Right atrium auricular region (tissue), 2 donors: Measurements from ENCODE around the gene MMP25. TPM values are rescaled to one million over a fixed set of nuclear protein-coding genes. Genes with fewer than 3 reads are reported as not detected.

Source experiments
- DNase-seq: peaks from one replicate; pipeline ENCODE4 v3.0.0-alpha.2; 2019; ENCODE audit warnings: low spot score
- H3K27ac ChIP-seq, 2 donors: fragments of 200-600 bp; sonication (generic); 1 replicate in 1 of 2; 2 replicates in 1 of 2; pipeline ENCODE4 v1.5.1; 2016 to 2019
- H3K27me3 ChIP-seq, 2 donors: fragments of 200-600 bp; sonication (generic); one replicate each; pipeline versions ENCODE4 v1.5.1 to v1.6.0; 2017 to 2019
- H3K36me3 ChIP-seq: fragments of 200-600 bp; sonication (generic); one replicate; pipeline ENCODE4 v1.5.1; 2016
- H3K4me1 ChIP-seq, 2 donors: fragments of 200-600 bp; sonication (generic); one replicate each; pipeline versions ENCODE4 v1.5.1 to v1.6.0; 2017 to 2019
- H3K4me3 ChIP-seq, 2 donors: fragments of 200-600 bp; sonication (generic); 1 replicate in 1 of 2; 2 replicates in 1 of 2; pipeline ENCODE4 v1.5.1; 2017 to 2019; ENCODE audit warnings: mild to moderate bottlenecking in 1 of 2, moderate library complexity in 1 of 2
- H3K9me3 ChIP-seq, 2 donors: fragments of 200-600 bp; sonication (generic); one replicate each; pipeline ENCODE4 v1.5.1; 2019
- total RNA-seq, 2 donors: library from RNA; depleted of rRNA; stranded (reverse); fragments of >200 nt; gene quantifications; one replicate each; pipeline ENCODE4 v1.1.0, GENCODE V29; 2016
- TF ChIP-seq, protein P1 (sequence below), 2 donors: fragments of 200-600 bp; sonication (generic); IDR thresholded peaks; one replicate each; pipeline ENCODE4 v1.5.1; 2019; ENCODE audit warnings: antibody characterized with exemption in 2 of 2

Gene MMP25
- total RNA-seq, 2 donors from 2014 or later: 0.30 to 1.7 TPM

DNA sequence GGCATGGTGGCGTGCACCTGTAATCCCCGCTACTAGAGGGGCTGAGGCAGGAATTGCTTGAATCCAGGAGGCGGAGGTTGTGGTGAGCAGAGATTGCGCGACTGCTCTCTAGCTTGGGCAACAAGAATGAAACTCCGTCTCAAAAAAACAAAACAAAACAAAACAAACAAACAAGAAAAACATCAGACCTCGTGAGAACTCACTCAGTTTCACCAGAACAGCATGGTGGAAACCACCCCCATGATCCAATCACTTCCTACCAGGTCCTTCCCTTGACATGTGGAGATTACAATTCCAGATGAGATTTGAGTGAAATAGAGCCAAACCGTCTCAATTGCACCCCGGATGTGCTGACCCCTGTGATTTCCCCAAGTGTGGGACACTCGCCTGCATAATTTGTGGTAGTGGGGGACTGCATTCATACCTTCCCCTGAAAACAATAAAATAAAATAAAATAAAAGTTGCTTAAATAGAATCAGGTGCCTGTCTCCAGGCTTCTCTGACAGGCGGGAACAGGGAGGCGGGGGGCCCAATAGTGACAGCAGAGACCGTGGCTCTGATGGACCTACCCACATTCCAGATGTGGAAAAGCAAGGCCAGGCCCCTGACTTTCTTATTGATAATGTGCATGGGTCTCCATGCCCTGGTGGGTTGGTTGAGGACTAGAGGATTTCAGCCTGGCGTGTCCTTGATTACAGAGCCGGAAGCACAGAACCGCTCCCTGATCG is 39.7 kb downstream of the MMP25 start:
- no peaks in the 10 kb centered on the region for H3K9me3 ChIP-seq
- peaks cover 0 to 26% of the 10 kb centered on the region in 2 donors for H3K4me1 ChIP-seq
- H3K36me3 ChIP-seq: no peaks in the 10 kb centered on the region
- H3K4me3 ChIP-seq: peak overlapping the region; percentile 24 to 42
- TF ChIP-seq, protein P1, sequence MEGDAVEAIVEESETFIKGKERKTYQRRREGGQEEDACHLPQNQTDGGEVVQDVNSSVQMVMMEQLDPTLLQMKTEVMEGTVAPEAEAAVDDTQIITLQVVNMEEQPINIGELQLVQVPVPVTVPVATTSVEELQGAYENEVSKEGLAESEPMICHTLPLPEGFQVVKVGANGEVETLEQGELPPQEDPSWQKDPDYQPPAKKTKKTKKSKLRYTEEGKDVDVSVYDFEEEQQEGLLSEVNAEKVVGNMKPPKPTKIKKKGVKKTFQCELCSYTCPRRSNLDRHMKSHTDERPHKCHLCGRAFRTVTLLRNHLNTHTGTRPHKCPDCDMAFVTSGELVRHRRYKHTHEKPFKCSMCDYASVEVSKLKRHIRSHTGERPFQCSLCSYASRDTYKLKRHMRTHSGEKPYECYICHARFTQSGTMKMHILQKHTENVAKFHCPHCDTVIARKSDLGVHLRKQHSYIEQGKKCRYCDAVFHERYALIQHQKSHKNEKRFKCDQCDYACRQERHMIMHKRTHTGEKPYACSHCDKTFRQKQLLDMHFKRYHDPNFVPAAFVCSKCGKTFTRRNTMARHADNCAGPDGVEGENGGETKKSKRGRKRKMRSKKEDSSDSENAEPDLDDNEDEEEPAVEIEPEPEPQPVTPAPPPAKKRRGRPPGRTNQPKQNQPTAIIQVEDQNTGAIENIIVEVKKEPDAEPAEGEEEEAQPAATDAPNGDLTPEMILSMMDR (IDR thresholded peaks at IDR 0.05): no peak
- H3K27me3 ChIP-seq: no peaks in the 10 kb centered on the region
- no peak for DNase-seq
- peak overlapping the region; percentile 63 to 73 for H3K27ac ChIP-seq

DNA sequence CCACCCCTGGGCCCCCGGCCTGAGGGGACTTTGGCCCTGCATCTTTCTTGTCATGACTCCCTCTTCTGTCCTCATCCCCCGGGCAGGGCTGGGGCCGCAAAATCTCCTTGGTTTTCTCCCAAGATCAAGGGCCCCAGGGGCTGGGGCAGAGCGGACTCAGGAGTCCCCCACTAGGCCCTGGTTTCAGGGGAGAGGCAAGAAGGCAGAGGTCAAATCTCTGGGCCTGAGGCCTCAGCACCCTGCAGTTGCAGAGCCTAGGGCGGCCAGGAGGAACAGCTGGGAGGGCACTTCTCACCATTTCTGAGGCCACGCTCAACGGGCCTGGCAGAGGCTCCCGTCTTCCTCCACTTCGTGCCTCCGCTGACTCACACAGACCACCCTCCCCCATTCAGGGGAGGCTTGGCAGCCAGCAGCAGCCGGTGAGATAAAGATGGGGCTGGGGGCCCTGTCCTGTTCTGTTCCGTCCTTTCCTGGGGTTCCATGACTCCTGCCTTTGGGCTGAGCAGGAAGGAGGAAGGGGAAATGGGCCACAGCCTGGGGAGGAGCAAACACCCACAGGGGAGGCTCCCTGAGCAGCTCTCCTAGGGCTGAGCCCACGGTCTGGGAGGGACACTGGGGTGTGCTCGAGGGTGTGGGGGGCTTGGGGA is 40.4 kb downstream of the MMP25 start:
- H3K9me3 ChIP-seq: no peaks in the 10 kb centered on the region
- TF ChIP-seq, protein P1 (IDR thresholded peaks at IDR 0.05): no peak

DNA sequence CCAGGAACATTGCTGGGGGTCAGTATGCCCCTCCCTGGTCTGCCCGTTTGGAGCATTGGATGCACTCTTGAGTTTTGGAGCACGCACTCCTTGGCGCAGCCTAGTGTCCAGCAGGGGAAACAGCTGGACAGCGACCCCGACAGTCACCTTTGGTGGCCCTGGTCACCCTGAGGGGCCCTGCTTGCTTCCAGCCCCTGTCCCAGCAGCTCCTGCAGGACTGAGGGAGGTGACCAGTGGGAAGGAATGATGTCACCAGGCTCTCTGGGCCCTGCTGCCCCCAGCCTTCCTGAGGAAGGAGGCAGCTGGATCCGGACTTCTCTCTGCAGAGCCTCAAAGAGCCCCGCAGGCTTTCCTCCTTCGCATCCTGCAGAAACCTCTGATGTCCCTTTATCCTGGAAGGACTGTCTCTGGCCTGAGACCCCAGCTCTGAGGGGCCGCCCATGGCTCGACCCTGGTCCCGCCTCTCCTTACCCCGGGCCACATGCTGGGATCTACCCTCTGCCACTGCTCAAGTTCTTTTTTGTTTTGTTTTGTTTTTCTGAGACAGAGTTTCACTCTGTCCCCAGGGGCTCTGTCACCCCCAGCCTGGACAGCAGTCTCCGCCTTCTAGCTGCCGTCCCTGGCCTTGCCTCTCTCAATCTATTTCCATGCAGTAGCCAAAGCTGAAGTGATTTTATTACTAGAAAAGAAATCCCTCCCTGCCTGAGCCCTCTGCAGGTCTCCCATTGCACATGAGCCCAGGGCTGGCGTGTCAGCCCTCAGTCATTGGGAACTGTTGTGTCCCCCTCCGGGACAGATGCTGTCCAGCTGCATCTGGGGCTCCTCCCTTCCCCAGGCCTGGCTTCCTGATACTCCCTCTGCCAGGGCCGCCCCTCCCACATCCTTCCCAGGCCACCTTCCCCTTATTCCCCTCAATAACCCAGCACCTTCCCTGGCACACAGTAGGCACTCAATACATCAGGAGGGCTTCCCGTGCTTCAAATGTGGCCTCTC is 41.2 kb downstream of the MMP25 start:
- H3K4me3 ChIP-seq: peak overlapping the region in 1 of 2 donors; percentile 42
- no peaks in the 10 kb centered on the region for H3K27me3 ChIP-seq
- no peaks in the 10 kb centered on the region for H3K36me3 ChIP-seq
- no peaks in the 10 kb centered on the region for H3K9me3 ChIP-seq
- DNase-seq: no peak
- H3K27ac ChIP-seq: peak overlapping the region; percentile 63 to 73
- peaks cover 0 to 26% of the 10 kb centered on the region in 2 donors for H3K4me1 ChIP-seq
- TF ChIP-seq, protein P1 (IDR thresholded peaks at IDR 0.05): peak in 1 of 2 donors; percentile 29

More for the DNA sequence above, 40.4 kb downstream of the MMP25 start:
- Histone ChIP-seq H3K4me1 (peaks cover 0 to 26% of the 10 kb centered on the region in 2 donors), H3K36me3 (no peaks in the 10 kb centered on the region), H3K27me3 (no peaks in the 10 kb centered on the region), H3K27ac (peak overlapping the region; percentile 63 to 73), H3K4me3 (peak overlapping the region; percentile 24 to 42)
- DNase-seq: no peak

DNA sequence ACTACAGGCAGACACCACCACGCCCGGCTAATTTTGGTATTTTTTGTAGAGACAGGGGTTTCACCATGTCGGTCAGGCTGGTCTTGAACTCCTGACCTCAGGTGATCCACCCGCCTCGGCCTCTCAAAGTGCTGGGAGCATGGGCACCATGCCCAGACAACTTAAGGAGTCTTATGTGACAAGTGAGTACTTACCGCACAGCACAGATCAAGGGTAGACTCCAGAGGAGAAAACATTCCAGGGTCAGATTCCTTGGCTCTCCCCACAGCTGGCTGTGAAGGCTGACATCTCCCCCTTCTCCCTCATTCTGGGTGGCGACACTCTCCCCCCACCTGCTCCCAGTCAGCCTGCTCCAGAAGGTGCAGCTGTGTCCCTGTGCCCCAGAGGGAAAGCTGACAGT is 42.1 kb downstream of the MMP25 start:
- H3K4me3 ChIP-seq: no peak overlapping the region
- H3K36me3 ChIP-seq: no peaks in the 10 kb centered on the region
- TF ChIP-seq, protein P1 (IDR thresholded peaks at IDR 0.05): no peak
- no peaks in the 10 kb centered on the region for H3K27me3 ChIP-seq
- no peak overlapping the region for H3K27ac ChIP-seq
- DNase-seq: no peak
- H3K4me1 ChIP-seq: peaks cover 0 to 26% of the 10 kb centered on the region in 2 donors
- H3K9me3 ChIP-seq: no peaks in the 10 kb centered on the region

DNA sequence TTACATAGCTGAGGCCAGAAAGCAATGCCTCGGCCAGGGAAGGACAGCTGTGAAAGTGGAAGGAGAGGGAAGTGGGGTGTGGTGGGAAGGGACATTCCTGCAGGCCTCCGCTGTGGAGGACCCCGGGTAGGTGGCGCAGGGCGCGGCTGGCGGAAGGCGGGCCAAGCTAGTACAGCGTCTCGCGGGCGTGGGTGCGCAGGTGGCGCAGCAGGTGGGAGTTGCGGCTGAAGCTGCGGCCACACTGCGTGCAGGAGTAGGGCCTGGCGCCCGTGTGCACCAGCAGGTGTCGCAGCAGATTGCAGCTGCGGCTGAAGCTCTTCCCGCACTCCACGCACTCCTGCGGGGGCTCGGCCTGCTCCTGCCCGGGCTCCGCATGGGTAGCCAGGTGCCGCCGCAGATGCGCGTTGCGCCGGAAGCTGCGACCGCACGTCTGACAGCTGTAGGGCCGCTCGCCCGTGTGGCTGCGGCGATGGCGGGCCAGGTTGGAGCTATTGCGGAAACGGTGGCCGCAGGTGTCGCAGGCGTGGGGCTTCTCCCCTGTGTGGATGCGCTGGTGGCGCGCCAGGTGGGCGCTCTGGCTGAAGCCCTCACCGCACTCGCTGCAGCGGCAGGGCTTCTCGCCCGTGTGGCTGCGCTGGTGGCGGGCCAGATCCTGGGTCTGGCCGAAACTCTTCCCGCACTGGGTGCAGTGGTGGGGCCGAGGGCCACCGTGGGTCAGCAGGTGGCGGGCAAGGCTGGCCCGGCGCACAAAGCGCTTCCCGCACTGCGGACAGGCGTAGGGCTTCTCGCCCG is 42.8 kb downstream of the MMP25 start:
- DNase-seq: no peak
- Histone ChIP-seq H3K4me1 (peaks cover 0 to 26% of the 10 kb centered on the region in 2 donors), H3K9me3 (no peaks in the 10 kb centered on the region), H3K4me3 (no peak overlapping the region), H3K36me3 (no peaks in the 10 kb centered on the region), H3K27me3 (no peaks in the 10 kb centered on the region), H3K27ac (no peak overlapping the region)
- TF ChIP-seq, protein P1 (IDR thresholded peaks at IDR 0.05): no peak
